ENCODE measurements around the gene TLE3.

TLE3 gene

GRCh38 chr15:70082281-70082900, 15.3 kb downstream of the TLE3 start:
- no peak for DNase-seq

GRCh38 chr15:70081612-70082011, 16.1 kb downstream of the TLE3 start:
- no peak for DNase-seq

- no peak for DNase-seq
These were observed 17.4 kb downstream of the TLE3 start for GRCh38 chr15:70080347-70080746.

GRCh38 chr15:70079888-70080287, 17.8 kb downstream of the TLE3 start:
- no peak for DNase-seq

- DNase-seq: no peak
These were observed 18.9 kb downstream of the TLE3 start for GRCh38 chr15:70078578-70079417.

- DNase-seq: no peak
These were observed 20.2 kb downstream of the TLE3 start for GRCh38 chr15:70077188-70078147.

- no peak for DNase-seq
These were observed 23.3 kb downstream of the TLE3 start for GRCh38 chr15:70074380-70074779.

- DNase-seq: no peak
These were observed 25.2 kb downstream of the TLE3 start for GRCh38 chr15:70072479-70072878.

- DNase-seq: no peak
These were observed 25.9 kb downstream of the TLE3 start for GRCh38 chr15:70071799-70072198.

- no peak for DNase-seq
These were observed 28.0 kb downstream of the TLE3 start for GRCh38 chr15:70069716-70070115.

GRCh38 chr15:70068783-70069565, 28.7 kb downstream of the TLE3 start:
- DNase-seq: no peak

GRCh38 chr15:70067681-70068080, 30.0 kb downstream of the TLE3 start:
- no peak for DNase-seq

GRCh38 chr15:70067011-70067410, 30.7 kb downstream of the TLE3 start:
- DNase-seq: no peak

GRCh38 chr15:70066447-70066846, 31.3 kb downstream of the TLE3 start:
- no peak for DNase-seq

GRCh38 chr15:70066004-70066403, 31.7 kb downstream of the TLE3 start:
- no peak for DNase-seq

- DNase-seq: no peak
These were observed 32.6 kb downstream of the TLE3 start for GRCh38 chr15:70065006-70065722.

- no peak for DNase-seq
These were observed 33.3 kb downstream of the TLE3 start for GRCh38 chr15:70064441-70064840.

GRCh38 chr15:70063980-70064379, 33.7 kb downstream of the TLE3 start:
- DNase-seq: no peak

- peak; percentile 69 for DNase-seq
These were observed 34.3 kb downstream of the TLE3 start for GRCh38 chr15:70063261-70063925.

GRCh38 chr15:70062321-70062956, 35.3 kb downstream of the TLE3 start:
- peak; percentile 94 for DNase-seq

Data from right hindlimb (tissue), 1 donor.